ENCODE data around the gene SVIL.

SVIL gene

GRCh38 chr10:29524294-29524693 lies 110.5 kb downstream of the SVIL start:
- H3K79me2 ChIP-seq (ENCODE audit: insufficient read depth, low read length) = no peaks in the 10 kb centered on the region
- H4K20me1 ChIP-seq (ENCODE audit: insufficient read depth, low read length, poor library complexity, severe bottlenecking) = no peaks in the 10 kb centered on the region
- H3K9ac ChIP-seq (ENCODE audit: low read depth, low read length, poor library complexity, severe bottlenecking) = no peak overlapping the region
- H3K4me2 ChIP-seq (ENCODE audit: low read depth, low read length, poor library complexity, severe bottlenecking) = no peak overlapping the region
- no peaks in the 10 kb centered on the region for H3K9me2 ChIP-seq (replicated peaks; ENCODE audit: low read depth, low read length)
- H3K9me3 ChIP-seq (ENCODE audit: insufficient read depth, low read depth, low read length) = no peaks in the 10 kb centered on the region
- peaks cover 21% of the 10 kb centered on the region; the same call in 1 of the 2 replicates for H3K36me3 ChIP-seq (ENCODE audit: insufficient read depth, low read length)
- H3K27me3 ChIP-seq (ENCODE audit: insufficient read depth, low read length, poor library complexity, severe bottlenecking) = no peaks in the 10 kb centered on the region
- no peak overlapping the region for H3K4me3 ChIP-seq (ENCODE audit: low read length, poor library complexity, severe bottlenecking)
- no peaks in the 10 kb centered on the region for H3F3A ChIP-seq (ENCODE audit: low read depth)
- H3K4me1 ChIP-seq (ENCODE audit: insufficient read depth, low read length, poor library complexity, severe bottlenecking) = peaks cover 8% of the 10 kb centered on the region
- H2AFZ ChIP-seq (ENCODE audit: low read length) = no peak overlapping the region
- TF ChIP-seq EZH2phosphoT487 (IDR thresholded peaks at IDR 0.05; ENCODE audit: borderline replicate concordance) = no peak
- no peak for TF ChIP-seq CTCF (conservative IDR thresholded peaks at IDR 0.05; ENCODE audit: low read length)

- Histone ChIP-seq H3K9me2 (replicated peaks; ENCODE audit: low read depth, low read length) (no peaks in the 10 kb centered on the region), H3F3A (ENCODE audit: low read depth) (no peaks in the 10 kb centered on the region), H3K9me3 (ENCODE audit: insufficient read depth, low read depth, low read length) (no peaks in the 10 kb centered on the region), H2AFZ (ENCODE audit: low read length) (0 out of 2 replicates have a peak overlapping the region, but pooled peaks have one; percentile 4), H3K4me2 (ENCODE audit: low read depth, low read length, poor library complexity, severe bottlenecking) (no peak overlapping the region), H3K36me3 (ENCODE audit: insufficient read depth, low read length) (peaks cover 16% of the 10 kb centered on the region; the same call in 1 of the 2 replicates), H3K9ac (ENCODE audit: low read depth, low read length, poor library complexity, severe bottlenecking) (no peak overlapping the region), H3K4me3 (ENCODE audit: low read length, poor library complexity, severe bottlenecking) (no peak overlapping the region), H4K20me1 (ENCODE audit: insufficient read depth, low read length, poor library complexity, severe bottlenecking) (no peaks in the 10 kb centered on the region), H3K27me3 (ENCODE audit: insufficient read depth, low read length, poor library complexity, severe bottlenecking) (no peaks in the 10 kb centered on the region), H3K79me2 (ENCODE audit: insufficient read depth, low read length) (no peaks in the 10 kb centered on the region), H3K4me1 (ENCODE audit: insufficient read depth, low read length, poor library complexity, severe bottlenecking) (peaks cover 8% of the 10 kb centered on the region)
- TF ChIP-seq EZH2phosphoT487 (IDR thresholded peaks at IDR 0.05; ENCODE audit: borderline replicate concordance) (no peak), CTCF (conservative IDR thresholded peaks at IDR 0.05; ENCODE audit: low read length) (no peak)
Observed at GRCh38 chr10:29522918-29523317, 111.9 kb downstream of the SVIL start.

- no peaks in the 10 kb centered on the region for H3K79me2 ChIP-seq (ENCODE audit: insufficient read depth, low read length)
- H2AFZ ChIP-seq (ENCODE audit: low read length) = no peak overlapping the region
- no peaks in the 10 kb centered on the region for H3K9me3 ChIP-seq (ENCODE audit: insufficient read depth, low read depth, low read length)
- H3K36me3 ChIP-seq (ENCODE audit: insufficient read depth, low read length) = peaks cover 16% of the 10 kb centered on the region; the same call in 1 of the 2 replicates
- no peak overlapping the region for H3K4me2 ChIP-seq (ENCODE audit: low read depth, low read length, poor library complexity, severe bottlenecking)
- peaks cover 8% of the 10 kb centered on the region for H3K4me1 ChIP-seq (ENCODE audit: insufficient read depth, low read length, poor library complexity, severe bottlenecking)
- no peaks in the 10 kb centered on the region for H3F3A ChIP-seq (ENCODE audit: low read depth)
- TF ChIP-seq CTCF (conservative IDR thresholded peaks at IDR 0.05; ENCODE audit: low read length) (no peak), EZH2phosphoT487 (IDR thresholded peaks at IDR 0.05; ENCODE audit: borderline replicate concordance) (no peak)
- no peaks in the 10 kb centered on the region for H4K20me1 ChIP-seq (ENCODE audit: insufficient read depth, low read length, poor library complexity, severe bottlenecking)
- H3K4me3 ChIP-seq (ENCODE audit: low read length, poor library complexity, severe bottlenecking) = no peak overlapping the region
- H3K9me2 ChIP-seq (replicated peaks; ENCODE audit: low read depth, low read length) = no peaks in the 10 kb centered on the region
- H3K9ac ChIP-seq (ENCODE audit: low read depth, low read length, poor library complexity, severe bottlenecking) = no peak overlapping the region
- H3K27me3 ChIP-seq (ENCODE audit: insufficient read depth, low read length, poor library complexity, severe bottlenecking) = no peaks in the 10 kb centered on the region
Observed at GRCh38 chr10:29522061-29522855, 112.5 kb downstream of the SVIL start.
